Activated naive CD8-positive, alpha-beta T cell (primary cell): ENCODE results near the gene KPNA4.

Source experiments
- H3K27ac Mint-ChIP-seq: one replicate; pipeline ENCODE4 v1.8.0; 2021; ENCODE audit warnings: mixed read lengths
- H3K27me3 Mint-ChIP-seq: one replicate; pipeline ENCODE4 v1.8.0; 2021; ENCODE audit warnings: mixed read lengths
- H3K36me3 Mint-ChIP-seq: one replicate; pipeline ENCODE4 v1.8.0; 2021; ENCODE audit warnings: mixed read lengths
- H3K4me1 Mint-ChIP-seq: one replicate; pipeline ENCODE4 v1.8.0; 2021; ENCODE audit warnings: low read depth, mixed read lengths
- H3K4me3 Mint-ChIP-seq: one replicate; pipeline ENCODE4 v1.8.0; 2021; ENCODE audit warnings: mild to moderate bottlenecking, mixed read lengths
- H3K9me3 Mint-ChIP-seq: one replicate; pipeline ENCODE4 v1.8.0; 2021; ENCODE audit warnings: low read depth, mixed read lengths

Gene KPNA4

DNA sequence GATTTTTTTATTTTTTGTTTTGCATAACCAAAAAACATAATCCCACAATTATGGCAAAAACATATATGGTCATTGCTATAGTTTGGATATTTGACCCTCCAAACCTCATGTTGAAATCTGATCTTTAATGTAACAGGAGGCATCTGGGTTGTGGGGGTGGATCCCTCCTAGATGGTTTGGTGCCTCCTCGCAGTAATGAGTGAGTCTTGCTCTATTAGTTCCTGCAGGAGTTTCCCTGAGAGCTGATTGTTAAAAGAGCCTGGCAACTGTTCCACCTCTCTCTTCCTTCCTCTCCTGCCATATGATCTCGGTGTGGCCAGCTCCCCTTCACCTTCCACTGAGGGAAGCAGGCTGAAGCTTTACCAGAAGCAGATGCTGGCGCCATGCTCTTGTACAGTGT is 82.6 kb downstream of the KPNA4 start:
- no peaks in the 10 kb centered on the region for H3K9me3 Mint-ChIP-seq
- peaks cover 5% of the 10 kb centered on the region for H3K4me1 Mint-ChIP-seq
- no peak overlapping the region for H3K4me3 Mint-ChIP-seq
- H3K36me3 Mint-ChIP-seq: peaks cover 4% of the 10 kb centered on the region
- no peak overlapping the region for H3K27ac Mint-ChIP-seq
- H3K27me3 Mint-ChIP-seq: peaks cover 10% of the 10 kb centered on the region

DNA sequence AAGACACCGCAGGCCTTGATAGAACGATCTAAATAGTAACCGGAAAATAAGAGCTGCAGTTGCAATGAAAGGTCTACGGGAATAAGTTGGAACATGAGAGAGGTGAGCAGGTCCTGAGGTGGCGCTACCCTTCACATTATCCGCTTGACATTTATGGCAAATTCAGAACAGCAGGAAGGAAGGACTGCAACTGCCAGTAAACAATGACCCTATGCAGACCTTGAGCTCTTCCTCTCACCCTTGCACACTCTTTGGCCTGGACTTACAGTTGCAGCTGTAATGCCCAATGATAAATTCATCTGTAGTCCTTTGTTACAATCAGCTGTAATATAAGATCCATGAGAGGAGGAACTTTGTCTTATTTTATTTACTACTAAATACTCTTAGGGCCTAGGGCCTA is 83.5 kb downstream of the KPNA4 start:
- no peak overlapping the region for H3K4me3 Mint-ChIP-seq
- no peaks in the 10 kb centered on the region for H3K9me3 Mint-ChIP-seq
- peaks cover 6% of the 10 kb centered on the region for H3K36me3 Mint-ChIP-seq
- H3K27me3 Mint-ChIP-seq: peaks cover 10% of the 10 kb centered on the region
- H3K27ac Mint-ChIP-seq: no peak overlapping the region
- H3K4me1 Mint-ChIP-seq: peaks cover 5% of the 10 kb centered on the region

DNA sequence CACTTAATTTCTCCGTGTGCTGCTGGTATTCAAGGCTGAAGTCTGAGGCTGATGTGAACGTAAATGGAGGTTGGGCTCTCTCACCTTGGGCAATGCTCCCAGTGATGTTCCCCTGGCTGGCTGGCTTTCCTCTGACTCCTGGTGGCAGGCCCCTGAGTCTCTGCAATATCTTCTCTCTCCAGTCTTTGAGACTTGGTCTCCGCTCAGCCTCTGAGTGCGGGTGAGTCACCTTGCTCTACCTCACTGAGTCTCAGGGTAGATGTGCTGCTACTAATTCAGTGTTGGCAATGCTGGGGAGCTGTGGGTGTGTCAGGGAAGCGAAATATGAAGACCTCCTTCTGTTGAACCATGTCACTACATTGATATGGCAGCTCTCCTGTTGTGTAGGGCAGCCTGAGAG is 84.4 kb downstream of the KPNA4 start:
- peaks cover 5% of the 10 kb centered on the region for H3K4me1 Mint-ChIP-seq
- no peaks in the 10 kb centered on the region for H3K9me3 Mint-ChIP-seq
- no peak overlapping the region for H3K27ac Mint-ChIP-seq
- H3K36me3 Mint-ChIP-seq: peaks cover 6% of the 10 kb centered on the region
- H3K4me3 Mint-ChIP-seq: no peak overlapping the region
- H3K27me3 Mint-ChIP-seq: peaks cover 10% of the 10 kb centered on the region

DNA sequence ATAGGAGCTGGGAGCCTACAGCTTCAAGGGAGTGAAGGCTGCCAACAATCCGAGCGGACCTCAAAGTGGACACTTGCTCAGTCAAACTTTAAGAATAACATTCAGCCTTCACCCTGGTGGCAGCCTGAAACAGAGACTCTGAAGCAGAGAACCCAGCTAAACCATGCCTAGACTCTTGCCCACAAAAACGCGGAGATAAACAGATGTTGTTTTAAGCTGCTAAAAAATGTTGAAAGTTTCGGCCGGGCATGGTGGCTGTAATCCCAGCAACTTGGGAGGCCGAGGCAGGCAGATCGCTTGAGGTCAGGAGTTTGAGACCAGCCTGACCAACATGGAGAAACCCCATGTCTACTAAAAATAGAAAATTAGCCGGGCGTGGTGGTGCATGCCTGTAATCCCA is 86.0 kb downstream of the KPNA4 start:
- peaks cover 14% of the 10 kb centered on the region for H3K27me3 Mint-ChIP-seq
- no peak overlapping the region for H3K27ac Mint-ChIP-seq
- no peak overlapping the region for H3K4me3 Mint-ChIP-seq
- no peaks in the 10 kb centered on the region for H3K9me3 Mint-ChIP-seq
- peaks cover 6% of the 10 kb centered on the region for H3K36me3 Mint-ChIP-seq
- no peaks in the 10 kb centered on the region for H3K4me1 Mint-ChIP-seq

DNA sequence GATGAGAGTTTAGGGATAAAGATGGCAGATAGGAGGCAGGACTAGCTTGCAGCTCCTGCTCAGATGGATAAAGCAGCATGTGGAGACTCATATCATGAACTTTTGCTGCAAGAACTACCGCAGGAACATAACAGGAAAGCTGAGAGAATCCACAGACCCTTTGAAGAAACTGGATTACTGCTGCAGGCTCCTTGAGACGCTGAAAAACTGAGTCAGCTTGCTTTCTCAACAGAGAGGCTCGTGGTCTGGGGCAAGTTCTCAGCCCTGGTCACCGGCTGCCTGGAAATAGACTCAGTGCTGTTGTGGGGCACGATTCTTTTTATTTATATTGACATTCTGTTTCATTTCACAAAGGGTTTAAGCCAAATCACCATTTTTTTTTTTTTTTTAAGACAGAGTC is 87.0 kb downstream of the KPNA4 start:
- Mint-ChIP-seq H3K27ac (no peak overlapping the region), H3K4me3 (no peak overlapping the region), H3K36me3 (peaks cover 6% of the 10 kb centered on the region), H3K9me3 (no peaks in the 10 kb centered on the region), H3K4me1 (no peaks in the 10 kb centered on the region), H3K27me3 (peaks cover 11% of the 10 kb centered on the region)

DNA sequence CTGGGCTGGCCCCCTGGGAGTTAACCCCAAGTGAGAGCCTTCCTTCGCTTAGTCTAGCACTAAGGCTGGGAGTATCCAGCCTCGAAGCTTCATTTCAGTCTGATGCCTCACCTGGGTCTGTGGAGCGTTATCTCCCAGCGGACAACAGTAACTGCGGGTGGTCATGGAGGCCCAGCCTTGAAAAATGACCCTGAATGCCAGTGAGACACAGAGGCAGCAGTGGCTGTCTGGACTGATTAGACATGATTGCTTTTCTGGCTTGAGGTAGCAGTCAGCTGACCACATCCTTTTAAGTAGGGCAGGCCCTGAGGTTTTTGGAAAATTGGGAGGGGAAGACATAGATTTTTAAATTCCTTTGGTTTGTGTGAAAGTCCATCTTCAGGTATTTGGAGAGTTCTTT is 87.6 kb downstream of the KPNA4 start:
- Mint-ChIP-seq H3K9me3 (no peaks in the 10 kb centered on the region), H3K4me1 (no peaks in the 10 kb centered on the region), H3K36me3 (peaks cover 6% of the 10 kb centered on the region), H3K27ac (no peak overlapping the region), H3K27me3 (peaks cover 11% of the 10 kb centered on the region), H3K4me3 (no peak overlapping the region)

DNA sequence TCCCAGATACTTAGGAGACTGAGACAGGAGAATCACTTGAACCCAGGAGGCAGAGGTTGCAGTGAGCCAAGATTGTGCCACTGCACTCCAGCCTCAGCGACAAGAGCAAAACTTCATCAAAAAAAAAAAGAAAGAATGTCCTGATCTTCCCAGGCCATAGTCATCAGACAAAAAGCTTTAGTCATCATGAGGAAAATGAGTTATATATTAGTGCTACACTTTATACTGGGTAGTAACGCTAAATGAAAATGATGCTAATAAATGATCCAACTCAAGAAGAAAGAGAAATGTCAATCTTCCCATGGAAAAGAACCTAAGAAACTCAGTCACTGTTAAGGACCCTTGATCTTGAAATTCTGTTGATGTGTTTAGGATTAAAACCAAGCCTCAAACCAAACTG is 89.5 kb downstream of the KPNA4 start:
- H3K27me3 Mint-ChIP-seq: peaks cover 12% of the 10 kb centered on the region
- no peak overlapping the region for H3K4me3 Mint-ChIP-seq
- H3K4me1 Mint-ChIP-seq: no peaks in the 10 kb centered on the region
- no peaks in the 10 kb centered on the region for H3K9me3 Mint-ChIP-seq
- H3K27ac Mint-ChIP-seq: no peak overlapping the region
- peaks cover 8% of the 10 kb centered on the region for H3K36me3 Mint-ChIP-seq

DNA sequence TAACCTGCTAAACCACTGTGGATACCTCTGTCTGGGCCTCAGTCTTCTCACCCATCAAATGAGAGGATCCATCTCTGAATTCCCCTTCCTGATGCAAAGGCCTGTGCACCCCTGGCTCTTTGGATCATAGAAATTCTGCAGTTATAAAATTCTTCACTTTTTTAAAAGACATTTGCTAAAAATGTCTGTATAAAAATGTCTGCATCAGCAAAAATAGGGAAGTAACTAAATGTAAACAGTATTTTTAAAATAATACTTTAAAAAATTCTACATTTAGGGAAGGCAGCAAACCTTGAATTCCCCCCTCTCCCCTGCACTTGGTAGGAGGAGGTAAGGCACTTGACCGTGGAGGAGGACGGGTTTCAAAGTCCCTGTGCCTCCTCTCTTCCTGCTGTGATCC is 90.2 kb downstream of the KPNA4 start:
- Mint-ChIP-seq H3K4me3 (no peak overlapping the region), H3K4me1 (no peaks in the 10 kb centered on the region), H3K27ac (no peak overlapping the region), H3K36me3 (peaks cover 8% of the 10 kb centered on the region), H3K9me3 (no peaks in the 10 kb centered on the region), H3K27me3 (peaks cover 11% of the 10 kb centered on the region)

DNA sequence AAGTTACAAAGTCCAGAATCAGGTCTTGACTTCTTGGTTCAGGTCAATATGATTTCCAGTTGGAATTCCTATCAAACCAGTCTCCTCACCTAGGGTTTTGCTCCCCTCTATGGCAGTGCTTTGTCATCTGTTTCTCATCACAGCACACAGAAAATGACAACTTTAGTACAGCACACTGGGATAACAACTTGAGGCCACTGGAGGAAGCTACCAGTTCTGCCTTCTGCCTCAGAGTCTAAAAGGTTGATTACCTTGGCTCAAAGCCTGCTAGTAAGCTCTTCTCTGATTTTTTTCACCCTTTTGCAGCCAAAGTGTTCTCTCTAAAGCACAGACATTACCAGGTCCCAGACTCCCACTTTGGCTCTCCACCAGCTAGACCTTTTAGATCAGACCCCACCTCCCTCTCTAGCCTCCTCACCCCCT is 90.9 kb downstream of the KPNA4 start:
- H3K4me3 Mint-ChIP-seq: no peak overlapping the region
- H3K27ac Mint-ChIP-seq: no peak overlapping the region
- peaks cover 11% of the 10 kb centered on the region for H3K27me3 Mint-ChIP-seq
- peaks cover 8% of the 10 kb centered on the region for H3K36me3 Mint-ChIP-seq
- no peaks in the 10 kb centered on the region for H3K4me1 Mint-ChIP-seq
- peaks cover 5% of the 10 kb centered on the region for H3K9me3 Mint-ChIP-seq

DNA sequence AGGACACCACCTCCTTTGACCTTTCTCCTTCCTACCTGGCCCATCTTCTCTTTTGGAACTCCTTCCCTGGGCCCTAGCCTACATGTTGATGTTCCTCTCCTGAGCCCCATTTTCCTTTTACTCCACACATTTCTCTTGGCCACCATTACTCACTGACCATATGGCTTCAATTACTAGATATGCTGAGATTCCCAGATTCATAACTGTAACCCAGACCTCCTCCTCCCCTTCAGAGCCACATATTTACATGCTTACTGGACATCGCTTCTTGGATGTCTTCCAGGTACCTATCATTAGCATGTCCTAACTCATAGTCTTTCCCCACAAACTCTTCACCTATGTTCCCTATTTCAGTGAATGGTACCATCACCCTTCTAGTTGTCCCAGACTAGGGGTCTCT is 91.4 kb downstream of the KPNA4 start:
- no peak overlapping the region for H3K27ac Mint-ChIP-seq
- no peaks in the 10 kb centered on the region for H3K4me1 Mint-ChIP-seq
- H3K4me3 Mint-ChIP-seq: no peak overlapping the region
- H3K36me3 Mint-ChIP-seq: peaks cover 6% of the 10 kb centered on the region
- peaks cover 10% of the 10 kb centered on the region for H3K9me3 Mint-ChIP-seq
- H3K27me3 Mint-ChIP-seq: peaks cover 11% of the 10 kb centered on the region

DNA sequence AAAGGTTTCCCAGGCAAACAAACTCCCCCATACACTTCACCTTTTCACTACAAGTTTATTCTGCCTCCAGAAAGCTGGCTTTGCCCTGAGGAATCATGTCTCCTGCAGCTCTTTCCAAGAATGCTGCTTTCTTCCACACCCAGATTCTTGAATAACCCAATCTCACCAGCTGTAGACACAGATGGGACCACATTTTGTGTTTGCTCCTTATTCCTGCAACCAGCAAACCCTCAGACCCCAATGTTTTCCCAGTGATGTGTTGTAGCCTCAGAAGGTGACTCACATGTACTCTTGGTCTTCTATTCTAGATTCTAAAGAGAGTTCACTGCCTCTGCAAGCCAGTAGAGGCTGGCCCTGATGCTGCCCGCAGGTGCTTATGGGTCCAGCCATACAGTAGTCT is 92.2 kb downstream of the KPNA4 start:
- Mint-ChIP-seq H3K27ac (no peak overlapping the region), H3K4me3 (no peak overlapping the region), H3K9me3 (peaks cover 11% of the 10 kb centered on the region), H3K27me3 (peaks cover 10% of the 10 kb centered on the region), H3K36me3 (peaks cover 6% of the 10 kb centered on the region), H3K4me1 (no peaks in the 10 kb centered on the region)

DNA sequence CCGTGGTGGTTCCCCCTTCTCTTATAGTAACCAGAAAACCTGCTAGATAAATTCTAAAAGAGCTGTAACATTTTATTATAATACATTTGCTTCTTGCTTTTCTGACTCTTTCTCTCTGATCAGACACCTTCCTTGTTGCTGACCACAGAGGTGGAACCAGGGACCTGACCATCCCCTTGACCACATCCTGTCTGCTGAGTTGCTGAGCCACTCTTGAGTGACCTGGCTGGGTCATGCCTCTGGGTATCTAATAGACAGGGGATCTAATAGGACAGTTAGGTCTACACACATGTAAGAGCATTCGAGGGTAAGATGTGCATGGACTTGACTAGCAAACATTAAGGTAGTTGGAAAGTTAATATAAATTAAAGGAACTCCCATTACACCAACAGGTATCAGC is 93.0 kb downstream of the KPNA4 start:
- no peaks in the 10 kb centered on the region for H3K4me1 Mint-ChIP-seq
- H3K9me3 Mint-ChIP-seq: peaks cover 11% of the 10 kb centered on the region
- H3K27me3 Mint-ChIP-seq: peaks cover 7% of the 10 kb centered on the region
- H3K36me3 Mint-ChIP-seq: peaks cover 4% of the 10 kb centered on the region
- H3K27ac Mint-ChIP-seq: no peak overlapping the region
- no peak overlapping the region for H3K4me3 Mint-ChIP-seq

DNA sequence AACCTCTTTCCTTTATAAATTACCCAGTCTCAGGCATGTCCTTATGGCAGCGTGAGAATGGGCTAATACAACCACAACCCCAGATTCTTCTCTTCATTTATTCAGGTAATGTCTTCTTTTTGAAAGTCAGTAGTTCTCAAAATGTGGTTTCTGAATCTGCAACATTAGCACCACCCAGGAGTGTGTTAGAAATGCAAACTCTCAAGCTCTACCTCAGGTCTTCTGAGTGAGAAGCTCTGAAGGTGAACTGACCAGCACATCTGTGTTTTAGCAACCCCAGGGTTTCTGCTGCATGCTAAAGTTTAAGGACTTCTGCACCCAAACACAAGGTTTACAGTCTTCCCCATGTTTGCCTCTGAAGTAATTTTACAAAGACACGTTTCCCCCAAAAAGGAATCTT is 93.5 kb downstream of the KPNA4 start:
- peaks cover 7% of the 10 kb centered on the region for H3K27me3 Mint-ChIP-seq
- H3K4me3 Mint-ChIP-seq: no peak overlapping the region
- no peaks in the 10 kb centered on the region for H3K4me1 Mint-ChIP-seq
- peaks cover 11% of the 10 kb centered on the region for H3K9me3 Mint-ChIP-seq
- H3K36me3 Mint-ChIP-seq: peaks cover 2% of the 10 kb centered on the region
- H3K27ac Mint-ChIP-seq: no peak overlapping the region

DNA sequence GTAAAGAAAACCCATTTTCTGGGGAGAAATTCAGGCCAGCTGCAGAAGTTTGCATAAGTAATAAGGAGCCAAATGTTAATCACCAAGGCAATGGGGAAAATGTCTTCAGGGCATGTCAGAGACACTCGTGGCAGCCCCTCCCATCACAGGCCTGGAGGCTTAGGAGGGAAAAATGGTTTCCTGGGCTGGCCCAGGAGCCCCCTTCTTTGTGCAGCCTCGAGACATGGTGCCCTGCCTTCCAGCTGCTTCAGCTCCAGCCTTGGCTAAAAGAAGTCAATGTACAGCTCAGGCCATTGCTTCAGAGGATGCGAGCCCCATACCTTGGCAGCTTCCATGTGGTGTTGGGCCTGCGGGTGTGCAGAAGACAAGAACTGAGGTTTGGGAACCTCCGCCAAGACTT is 95.2 kb downstream of the KPNA4 start:
- H3K4me3 Mint-ChIP-seq: no peak overlapping the region
- peaks cover 5% of the 10 kb centered on the region for H3K27me3 Mint-ChIP-seq
- no peak overlapping the region for H3K27ac Mint-ChIP-seq
- H3K4me1 Mint-ChIP-seq: no peaks in the 10 kb centered on the region
- peaks cover 11% of the 10 kb centered on the region for H3K9me3 Mint-ChIP-seq
- peaks cover 2% of the 10 kb centered on the region for H3K36me3 Mint-ChIP-seq

DNA sequence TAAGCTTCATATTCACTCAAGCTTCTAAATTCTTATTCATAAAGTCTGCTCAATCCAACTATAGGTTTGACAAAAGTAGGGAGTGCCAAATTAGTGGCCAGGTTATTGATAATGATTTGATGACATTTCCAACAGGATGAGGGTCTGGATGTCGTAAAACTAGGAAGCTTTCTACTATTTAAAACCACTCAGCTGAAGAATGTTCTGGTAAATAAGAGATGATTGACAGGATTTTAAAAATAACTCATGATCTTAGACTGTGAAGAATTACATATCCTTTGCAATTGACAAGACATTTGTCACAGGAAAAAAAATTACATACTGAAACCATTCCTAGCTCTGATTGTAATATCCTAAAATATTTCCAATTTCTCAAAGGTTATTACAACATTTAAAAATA is 100.4 kb downstream of the KPNA4 start:
- Mint-ChIP-seq H3K36me3 (no peaks in the 10 kb centered on the region), H3K9me3 (peaks cover 11% of the 10 kb centered on the region), H3K4me1 (no peaks in the 10 kb centered on the region), H3K4me3 (no peak overlapping the region), H3K27me3 (peaks cover 6% of the 10 kb centered on the region), H3K27ac (no peak overlapping the region)

DNA sequence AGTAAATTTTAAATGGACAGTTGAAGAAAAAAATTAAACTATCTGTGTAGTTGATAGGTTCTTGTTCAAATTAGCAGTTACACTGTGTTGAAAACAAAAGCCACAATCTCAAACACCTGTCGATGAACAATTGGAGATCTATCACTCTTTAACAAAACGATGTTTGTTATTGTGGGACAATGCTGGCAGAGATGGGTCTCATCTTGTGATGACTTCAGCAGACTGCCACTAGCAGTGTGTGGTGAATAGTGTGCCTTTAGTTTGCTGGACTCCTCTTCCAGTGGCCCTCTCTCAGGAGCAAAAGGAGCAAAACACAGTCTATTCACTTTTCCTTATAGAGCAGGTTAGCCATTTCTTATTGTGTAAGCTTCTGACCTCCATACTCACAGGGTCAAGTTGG is 101.0 kb downstream of the KPNA4 start:
- peaks cover 8% of the 10 kb centered on the region for H3K27me3 Mint-ChIP-seq
- H3K4me3 Mint-ChIP-seq: no peak overlapping the region
- H3K4me1 Mint-ChIP-seq: no peaks in the 10 kb centered on the region
- no peaks in the 10 kb centered on the region for H3K36me3 Mint-ChIP-seq
- H3K27ac Mint-ChIP-seq: no peak overlapping the region
- peaks cover 4% of the 10 kb centered on the region for H3K9me3 Mint-ChIP-seq

DNA sequence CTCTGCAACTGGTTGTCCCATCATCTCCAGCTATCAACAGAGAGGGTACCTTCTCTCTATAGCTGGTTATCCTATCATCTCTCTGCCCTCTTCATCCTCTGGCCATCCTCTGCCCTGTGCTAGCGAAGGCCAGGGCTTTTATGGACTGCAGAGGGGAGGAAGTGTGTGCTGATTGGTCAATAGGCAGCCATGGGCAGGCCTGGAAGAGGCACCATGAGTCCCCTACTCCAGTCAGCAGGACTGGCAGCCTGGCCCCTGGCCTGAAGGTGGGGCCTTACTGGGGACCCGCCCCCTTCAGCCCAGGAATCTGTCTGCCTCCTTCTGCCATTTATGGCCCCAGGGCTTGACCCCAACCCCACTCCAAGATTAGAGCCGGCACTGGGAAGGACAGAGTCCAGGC is 105.3 kb downstream of the KPNA4 start:
- Mint-ChIP-seq H3K27me3 (peaks cover 8% of the 10 kb centered on the region), H3K27ac (no peak overlapping the region), H3K36me3 (no peaks in the 10 kb centered on the region), H3K9me3 (no peaks in the 10 kb centered on the region), H3K4me3 (no peak overlapping the region), H3K4me1 (no peaks in the 10 kb centered on the region)
